ENCODE measurements around the gene ACIN1. TPM values are rescaled to one million over a fixed set of nuclear protein-coding genes. Genes with fewer than 3 reads are reported as not detected.

Gene ACIN1
- total and polyA plus RNA-seq, 2 of the 13 experiments (the other 11 are each of a cell fraction or from before 2014, with no cell fraction given), result 165 to 183 TPM

DNA sequence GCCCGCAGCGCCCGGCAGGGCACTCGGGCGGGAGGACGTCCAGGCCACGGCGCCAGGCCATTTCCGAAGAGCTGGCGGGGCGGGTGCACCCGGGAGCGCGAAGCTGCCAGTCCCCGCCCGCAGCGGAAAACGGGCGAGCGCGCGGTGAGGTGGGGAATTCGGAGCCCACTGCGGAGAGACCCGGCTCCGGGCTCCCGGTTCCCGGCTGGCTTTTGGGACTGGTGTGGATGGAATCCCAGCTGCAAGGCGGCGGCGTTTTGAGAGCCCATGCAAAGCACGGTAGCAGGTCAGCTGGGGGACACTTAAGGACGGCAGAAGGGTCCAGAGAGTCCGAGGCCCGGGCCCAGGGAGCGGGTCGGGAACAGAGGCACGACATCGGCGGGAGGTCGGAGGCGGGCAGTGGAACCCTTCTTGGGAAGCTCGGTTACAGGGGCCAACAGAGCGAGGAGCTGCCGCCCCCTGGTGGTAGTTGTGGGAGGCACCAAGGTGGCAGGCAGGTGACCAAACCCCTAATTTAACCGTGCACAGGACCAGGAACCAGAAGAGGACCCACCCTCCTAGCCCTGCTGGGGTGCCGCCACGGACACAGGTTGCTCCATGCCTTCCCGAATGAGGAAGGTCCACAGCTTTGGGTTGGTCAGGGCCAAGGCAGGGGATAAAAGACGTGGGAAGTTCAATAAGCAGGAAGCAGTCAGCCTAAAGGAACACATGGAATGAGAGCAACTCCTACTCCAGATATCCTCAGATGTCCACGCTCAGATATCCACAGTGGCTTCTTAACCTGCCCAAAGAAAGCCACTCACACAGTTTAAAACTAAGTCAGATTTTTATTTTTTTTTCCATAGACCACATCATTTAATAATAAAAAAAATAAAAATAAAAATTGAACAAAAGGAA is 36.9 kb downstream of the ACIN1 start (continued):
- peak; percentile 30; the same call in 1 of the 2 replicates for TF ChIP-seq DMAP1 (CRISPR knock-in tag; IDR thresholded peaks at IDR 0.05)
- peak; percentile 69; the same call in 1 of the 2 replicates for TF ChIP-seq ZC3H4 (CRISPR knock-in tag; IDR thresholded peaks at IDR 0.05; ENCODE audit: borderline replicate concordance)
- peak; percentile 84; the same call in 1 of the 2 replicates for TF ChIP-seq ZNF274 (CRISPR knock-in tag; IDR thresholded peaks at IDR 0.05)
- TF ChIP-seq ZNF337 (CRISPR knock-in tag; IDR thresholded peaks at IDR 0.05; ENCODE audit: borderline replicate concordance, low read depth), result peak; percentile 43; the same call in 1 of the 2 replicates
- TF ChIP-seq XBP1 (CRISPR knock-in tag; IDR thresholded peaks at IDR 0.05), result no peak
- peak; percentile 87; the same call in 1 of the 2 replicates for TF ChIP-seq ZNF567 (CRISPR knock-in tag; IDR thresholded peaks at IDR 0.05; ENCODE audit: borderline replicate concordance)
- peak; percentile 86 for TF ChIP-seq SMC3 (IDR thresholded peaks at IDR 0.05; ENCODE audit: low read length)
- no peak for TF ChIP-seq IKZF1 (IDR thresholded peaks at IDR 0.05)
- TF ChIP-seq ZNF430 (CRISPR knock-in tag; IDR thresholded peaks at IDR 0.05), result peak; percentile 61
- TF ChIP-seq ZNF841 (CRISPR knock-in tag; IDR thresholded peaks at IDR 0.05; ENCODE audit: borderline replicate concordance), result no peak
- TF ChIP-seq ZNF556 (CRISPR knock-in tag; IDR thresholded peaks at IDR 0.05; ENCODE audit: borderline replicate concordance), result peak; percentile 98
- TF ChIP-seq RELA (CRISPR knock-in tag; IDR thresholded peaks at IDR 0.05), result peak; percentile 73
- TF ChIP-seq ZNF780A (CRISPR knock-in tag; IDR thresholded peaks at IDR 0.05), result 0 out of 2 replicates have a peak, but pooled peaks have one; percentile 41
- TF ChIP-seq DNMT3B (CRISPR knock-in tag; conservative IDR thresholded peaks at IDR 0.05), result 0 out of 2 replicates have a peak, but pooled peaks have one; percentile 85
- TF ChIP-seq THAP7 (CRISPR knock-in tag; IDR thresholded peaks at IDR 0.05), result peak; percentile 83; the same call in 1 of the 2 replicates
- peak; percentile 93; the same call in 1 of the 2 replicates for TF ChIP-seq ZFP41 (CRISPR knock-in tag; IDR thresholded peaks at IDR 0.05; ENCODE audit: borderline replicate concordance)
- peak; percentile 98 for TF ChIP-seq KDM5B (CRISPR knock-in tag; IDR thresholded peaks at IDR 0.05; ENCODE audit: borderline replicate concordance)
- no peak for TF ChIP-seq THYN1 (CRISPR knock-in tag; IDR thresholded peaks at IDR 0.05; ENCODE audit: borderline replicate concordance, low read depth)
- TF ChIP-seq POLR2AphosphoS2 (IDR thresholded peaks at IDR 0.05; ENCODE audit: low read depth, low read length), result peak; percentile 70; the same call in 1 of the 2 replicates
- TF ChIP-seq ATM (IDR thresholded peaks at IDR 0.05; ENCODE audit: borderline replicate concordance), result no peak
- peak; percentile 65; the same call in 1 of the 2 replicates for TF ChIP-seq ZNF790 (CRISPR knock-in tag; IDR thresholded peaks at IDR 0.05; ENCODE audit: borderline replicate concordance)
- no peak for TF ChIP-seq ZNF496 (CRISPR knock-in tag; IDR thresholded peaks at IDR 0.05; ENCODE audit: insufficient replicate concordance)
- TF ChIP-seq HNF1A (IDR thresholded peaks at IDR 0.05; ENCODE audit: low read depth), result no peak
- peak; percentile 83; the same call in 1 of the 2 replicates for TF ChIP-seq HNF1A (CRISPR knock-in tag; IDR thresholded peaks at IDR 0.05; ENCODE audit: borderline replicate concordance)
- TF ChIP-seq ZSCAN21 (CRISPR knock-in tag; IDR thresholded peaks at IDR 0.05; ENCODE audit: borderline replicate concordance), result peak; percentile 92
- TF ChIP-seq GTF3A (CRISPR knock-in tag; conservative IDR thresholded peaks at IDR 0.05), result peak; percentile 92

Data from HepG2 (cell line).